BJ (cell line): ENCODE measurements around the gene TANK. TPM values are rescaled to one million over a fixed set of nuclear protein-coding genes. Genes with fewer than 3 reads are reported as not detected.
"Not testable (repeated sequence)": the region's sequence is repeated elsewhere in the genome, so short reads cannot be mapped to it uniquely, and the experiment has no call there.

Source experiments
- CTCF ChIA-PET: fragments of 350-600 bp; formaldehyde crosslinking; extraction: SDS; loops from one replicate; lab custom pipeline; 2021; ENCODE audit warnings: antibody characterized with exemption, inconsistent platforms; lab: Yijun Ruan, JAX
- POLR2A ChIA-PET: fragments of 300-600 bp; sonication (Branson Sonifier 250); formaldehyde crosslinking; extraction: SDS; loops from one replicate; lab custom pipeline; 2021; ENCODE audit warnings: antibody characterized with exemption; lab: Charles Lee
- DNase-seq: peaks from one replicate; pipeline ENCODE4 v3.0.0-alpha.2; 2011; ENCODE audit warnings: low read depth
- H3K27me3 ChIP-seq: 2 replicates; pipeline ENCODE4 v1.6.0; 2011; ENCODE audit warnings: low read length; ENCODE audit not compliant: control insufficient read depth, insufficient read depth
- H3K36me3 ChIP-seq: 2 replicates; pipeline ENCODE4 v1.5.1; 2011; ENCODE audit warnings: low read length; ENCODE audit not compliant: control insufficient read depth, insufficient read depth
- H3K4me3 ChIP-seq: 2 replicates; pipeline ENCODE4 v1.5.1; 2011; ENCODE audit warnings: low read depth, mild to moderate bottlenecking, control low read depth, low read length
- polyA plus RNA-seq: library from polyadenylated mRNA; depleted of rRNA; stranded (reverse); fragments of >200 nt; gene quantifications from 2 replicates; pipeline ENCODE4 v1.2.3, GENCODE V29; 2011
- TF ChIP-seq, protein P1 (sequence below): IDR thresholded peaks from 2 replicates; pipeline ENCODE4 v1.5.1; 2011; ENCODE audit warnings: low read depth, mild to moderate bottlenecking, control low read depth, inconsistent platforms, low read length, moderate library complexity; ENCODE audit not compliant: insufficient read depth

Gene TANK
- polyA plus RNA-seq, 1 experiment: 29.8 TPM

- Histone ChIP-seq H3K27me3 (peaks cover 13% of the 10 kb centered on the region), H3K36me3 (no peaks in the 10 kb centered on the region), H3K4me3 (no peak overlapping the region)
- ChIA-PET CTCF (interaction anchor here (0.7 to 4.2 kb wide), 3 partner anchors 7 to 31 kb away, joined by 3 to 26 read pairs (median 3); no protein-coding TSS in a partner anchor), POLR2A (no interaction called here)
- TF ChIP-seq, protein P1, sequence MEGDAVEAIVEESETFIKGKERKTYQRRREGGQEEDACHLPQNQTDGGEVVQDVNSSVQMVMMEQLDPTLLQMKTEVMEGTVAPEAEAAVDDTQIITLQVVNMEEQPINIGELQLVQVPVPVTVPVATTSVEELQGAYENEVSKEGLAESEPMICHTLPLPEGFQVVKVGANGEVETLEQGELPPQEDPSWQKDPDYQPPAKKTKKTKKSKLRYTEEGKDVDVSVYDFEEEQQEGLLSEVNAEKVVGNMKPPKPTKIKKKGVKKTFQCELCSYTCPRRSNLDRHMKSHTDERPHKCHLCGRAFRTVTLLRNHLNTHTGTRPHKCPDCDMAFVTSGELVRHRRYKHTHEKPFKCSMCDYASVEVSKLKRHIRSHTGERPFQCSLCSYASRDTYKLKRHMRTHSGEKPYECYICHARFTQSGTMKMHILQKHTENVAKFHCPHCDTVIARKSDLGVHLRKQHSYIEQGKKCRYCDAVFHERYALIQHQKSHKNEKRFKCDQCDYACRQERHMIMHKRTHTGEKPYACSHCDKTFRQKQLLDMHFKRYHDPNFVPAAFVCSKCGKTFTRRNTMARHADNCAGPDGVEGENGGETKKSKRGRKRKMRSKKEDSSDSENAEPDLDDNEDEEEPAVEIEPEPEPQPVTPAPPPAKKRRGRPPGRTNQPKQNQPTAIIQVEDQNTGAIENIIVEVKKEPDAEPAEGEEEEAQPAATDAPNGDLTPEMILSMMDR: no peak
- DNase-seq: no peak
Measured at GRCh38 chr2:161243312-161243711, 83.1 kb downstream of the TANK start.

DNA sequence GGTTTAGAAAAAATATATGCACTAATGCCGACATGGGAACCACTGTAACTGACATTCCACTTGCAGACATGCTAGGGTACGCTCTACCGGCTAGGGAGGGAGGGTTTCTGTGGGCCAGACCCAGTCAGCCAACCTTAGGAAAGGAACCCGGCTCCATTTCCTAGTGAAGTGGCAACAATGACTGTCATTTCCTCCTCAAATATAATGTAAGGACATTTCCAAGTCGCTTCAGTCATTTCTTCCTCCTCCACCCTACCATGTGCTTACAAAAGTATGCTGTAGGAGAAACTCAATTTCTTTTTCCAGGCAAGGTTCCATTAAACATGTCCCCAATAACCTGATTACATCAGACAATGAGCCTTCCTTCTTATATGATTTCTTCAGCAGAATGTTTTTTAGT lies 83.7 kb downstream of the TANK start:
- peaks cover 13% of the 10 kb centered on the region for H3K27me3 ChIP-seq
- TF ChIP-seq, protein P1: no peak
- H3K36me3 ChIP-seq: no peaks in the 10 kb centered on the region
- DNase-seq: no peak
- no peak overlapping the region for H3K4me3 ChIP-seq
- ChIA-PET POLR2A (no interaction called here), CTCF (interaction anchor here (1.2 kb wide), 1 partner anchor 29 kb away, joined by 3 read pairs; no protein-coding TSS in a partner anchor)

DNA sequence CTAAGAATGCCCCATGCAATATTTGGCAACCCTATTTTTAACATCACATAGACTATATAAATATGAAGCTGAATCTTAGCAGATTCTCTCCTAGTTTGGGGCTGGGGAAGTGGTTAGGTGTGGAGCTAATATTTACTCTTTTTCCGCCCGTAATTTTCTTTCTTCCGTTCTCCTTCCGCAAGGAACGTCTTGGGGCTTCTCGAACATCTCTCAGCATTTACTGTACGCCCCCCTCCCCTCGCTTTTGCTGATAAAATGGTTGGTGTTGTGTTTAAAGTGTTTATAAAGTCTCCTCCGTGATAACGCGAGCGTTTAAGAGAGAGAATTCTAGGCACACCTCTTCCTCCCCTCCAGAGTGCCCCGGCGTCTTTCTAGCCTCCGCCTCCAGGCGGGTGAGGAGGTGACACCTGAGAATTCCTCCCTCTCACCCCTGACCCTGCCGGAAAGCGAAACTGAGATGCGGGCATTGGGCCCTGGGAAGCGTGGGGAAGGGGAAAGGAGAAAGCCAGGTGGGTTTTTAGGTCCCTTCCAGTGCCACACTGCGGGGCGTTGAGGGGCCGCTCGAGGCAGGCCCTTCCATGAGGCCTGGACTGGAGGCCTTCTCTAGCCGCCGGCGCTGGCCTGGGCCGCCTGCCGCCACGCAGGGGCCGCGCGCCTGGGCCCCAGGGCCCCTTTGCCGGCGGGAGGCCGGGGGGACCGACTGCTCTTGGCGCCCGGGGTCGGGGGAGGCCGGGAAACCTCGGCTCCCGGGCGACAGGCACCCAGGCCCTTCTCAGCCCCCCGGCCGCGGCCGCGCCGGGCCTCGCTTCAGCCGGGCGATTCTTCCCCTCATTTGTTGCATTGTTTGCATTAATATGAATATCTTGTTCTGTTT lies 84.4 kb downstream of the TANK start:
- H3K36me3 ChIP-seq, H3K4me3 ChIP-seq, POLR2A ChIA-PET, DNase-seq: not testable (repeated sequence)
- CTCF ChIA-PET: interaction anchor here (1.2 kb wide), 1 partner anchor 28 kb away, joined by 3 read pairs; no protein-coding TSS in a partner anchor
- H3K27me3 ChIP-seq: peaks cover 13% of the 10 kb centered on the region

DNA sequence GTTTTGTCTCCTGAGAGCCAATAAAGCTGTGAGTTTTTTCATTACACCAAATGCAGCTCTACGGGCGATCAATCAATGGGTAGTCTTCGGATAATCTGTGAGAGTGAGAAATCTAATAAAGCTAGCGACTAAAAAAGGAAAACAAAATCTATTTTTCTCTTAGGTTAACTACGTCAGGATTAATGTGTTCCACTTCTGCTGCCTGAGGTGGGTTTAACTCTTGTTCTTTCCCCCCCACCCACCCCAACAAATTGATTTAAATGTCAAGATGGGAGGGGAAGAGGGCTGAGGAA lies 85.0 kb downstream of the TANK start:
- H3K36me3 ChIP-seq: no peaks in the 10 kb centered on the region
- no peak for DNase-seq
- ChIA-PET POLR2A (no interaction called here), CTCF (no interaction called here)
- H3K4me3 ChIP-seq: no peak overlapping the region
- TF ChIP-seq, protein P1: no peak
- H3K27me3 ChIP-seq: peaks cover 13% of the 10 kb centered on the region

GRCh38 chr2:161245671-161246070 lies 85.4 kb downstream of the TANK start:
- H3K36me3 ChIP-seq: no peaks in the 10 kb centered on the region
- CTCF ChIA-PET: no interaction called here
- TF ChIP-seq, protein P1: no peak
- H3K27me3 ChIP-seq: peaks cover 13% of the 10 kb centered on the region
- no peak overlapping the region for H3K4me3 ChIP-seq
- POLR2A ChIA-PET: no interaction called here
- no peak for DNase-seq
